GM12892 (cell line): Measurements from ENCODE around the gene RRAD.
"Not testable (repeated sequence)": the region's sequence is repeated elsewhere in the genome, so short reads cannot be mapped to it uniquely, and the experiment has no call there.

Source experiments
- DNase-seq: peaks from one replicate; pipeline ENCODE4 v3.0.0; 2011; ENCODE audit not compliant: insufficient read length
- FAIRE-seq: peaks from 2 replicates; lab custom pipeline; 2011; peaks lifted over from hg19 to GRCh38; lab: Jason Lieb, UNC
- POLR2A ChIP-seq: IDR thresholded peaks from 2 replicates; pipeline ENCODE4 v1.6.1; 2011; ENCODE audit warnings: low read depth, low read length, control low read depth
- POLR2AphosphoS5 ChIP-seq: IDR thresholded peaks from 2 replicates; pipeline ENCODE4 v1.6.1; 2011; ENCODE audit warnings: low read depth, low read length, control low read depth
- TAF1 ChIP-seq: IDR thresholded peaks from 2 replicates; pipeline ENCODE4 v1.6.1; 2011; ENCODE audit warnings: low read depth, mild to moderate bottlenecking, control low read depth, low read length, borderline replicate concordance

The RRAD gene

DNA sequence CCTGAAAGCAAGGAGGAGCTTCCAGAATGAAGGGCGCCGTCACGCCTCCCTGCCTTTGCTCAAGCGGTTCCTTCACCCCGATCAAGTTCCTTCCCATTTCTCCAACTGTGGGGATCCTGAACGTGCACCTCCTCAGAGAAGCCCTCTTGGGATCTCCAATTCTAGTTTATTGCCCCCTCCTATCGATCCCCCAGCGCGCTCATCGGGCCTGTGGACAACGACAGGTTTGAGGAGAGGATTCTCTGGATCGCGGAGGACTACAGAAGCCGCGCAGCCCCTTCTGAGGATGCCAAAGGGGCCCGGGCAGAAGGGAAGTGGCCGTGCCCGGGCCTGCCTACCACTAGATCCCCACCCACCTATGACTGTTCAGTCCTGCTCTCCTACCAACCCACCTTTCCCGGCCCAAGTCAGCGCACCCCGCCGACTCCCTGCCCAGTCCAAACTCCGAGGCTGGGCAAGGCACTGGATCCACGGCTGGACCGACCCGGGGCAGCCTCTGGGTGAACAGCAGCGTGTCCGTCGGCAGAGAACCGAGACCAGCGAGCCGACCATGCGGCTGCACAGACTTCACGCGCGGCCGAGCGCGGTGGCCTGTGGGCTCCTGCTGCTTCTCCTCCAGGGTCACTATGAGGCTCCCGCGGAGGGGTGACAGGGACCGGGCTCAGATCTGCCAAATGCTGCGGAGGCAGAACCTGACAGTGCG is 22.9 kb upstream of the RRAD start:
- TF ChIP-seq TAF1 (no peak), POLR2A (no peak), POLR2AphosphoS5 (no peak)
- FAIRE-seq: peak; percentile 24
- DNase-seq: peak; percentile 14

DNA sequence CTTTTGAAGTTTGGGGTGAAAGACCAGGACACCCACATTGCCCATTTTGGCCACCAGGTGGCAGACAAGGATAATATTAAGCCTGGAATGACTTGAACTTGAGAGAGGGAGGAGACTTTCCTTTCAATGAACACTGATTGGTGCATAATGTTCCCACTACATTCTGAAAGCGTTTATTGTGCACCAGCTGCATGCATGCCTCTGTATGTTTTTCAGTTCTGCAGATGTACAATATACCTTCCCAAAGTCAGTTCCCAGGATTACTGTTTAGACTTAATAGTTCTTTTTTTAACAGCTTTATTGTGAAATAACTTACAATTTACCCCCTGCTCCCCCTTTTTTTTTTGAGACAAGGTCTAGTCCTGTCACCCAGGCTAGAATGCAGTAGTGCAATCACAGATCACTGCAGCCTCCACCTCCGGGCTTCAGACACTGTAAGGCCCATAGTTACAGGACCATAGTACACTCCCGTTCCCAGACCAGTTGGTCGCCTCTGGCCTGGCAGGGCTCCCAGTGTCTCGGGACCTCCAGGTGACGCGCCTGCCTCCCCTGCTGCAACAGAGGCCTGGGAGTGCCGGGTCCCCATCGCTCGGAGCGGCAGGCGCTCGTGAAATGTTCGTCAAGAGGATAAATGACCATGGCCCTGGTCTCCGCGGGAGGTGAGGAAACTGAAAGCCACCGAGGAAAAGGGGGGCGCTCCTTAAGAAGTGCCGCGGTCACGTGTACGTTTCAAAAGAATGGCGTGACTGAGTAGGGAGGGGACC is 22.1 kb upstream of the RRAD start:
- TF ChIP-seq POLR2AphosphoS5 (no peak), TAF1 (no peak), POLR2A (no peak)
- peak; percentile 87 for FAIRE-seq
- DNase-seq: no peak

DNA sequence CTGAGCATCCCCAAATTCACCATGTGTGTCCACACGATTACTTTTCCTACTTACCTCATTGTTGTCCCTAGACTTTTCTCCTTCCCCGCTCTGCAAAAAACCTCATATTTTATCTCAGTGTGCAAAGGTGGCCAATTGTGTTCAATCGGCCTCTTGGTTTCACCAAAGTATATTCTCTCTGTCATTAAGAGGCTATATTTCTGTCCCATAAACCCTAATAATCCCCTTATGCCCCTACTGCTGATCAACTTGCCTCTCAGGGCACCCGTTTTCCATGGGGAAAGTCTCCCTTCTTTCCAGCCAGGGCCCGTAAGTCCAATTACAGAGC is 21.6 kb upstream of the RRAD start:
- DNase-seq: no peak
- no peak for FAIRE-seq
- TF ChIP-seq POLR2A (no peak), POLR2AphosphoS5 (no peak), TAF1 (no peak)

DNA sequence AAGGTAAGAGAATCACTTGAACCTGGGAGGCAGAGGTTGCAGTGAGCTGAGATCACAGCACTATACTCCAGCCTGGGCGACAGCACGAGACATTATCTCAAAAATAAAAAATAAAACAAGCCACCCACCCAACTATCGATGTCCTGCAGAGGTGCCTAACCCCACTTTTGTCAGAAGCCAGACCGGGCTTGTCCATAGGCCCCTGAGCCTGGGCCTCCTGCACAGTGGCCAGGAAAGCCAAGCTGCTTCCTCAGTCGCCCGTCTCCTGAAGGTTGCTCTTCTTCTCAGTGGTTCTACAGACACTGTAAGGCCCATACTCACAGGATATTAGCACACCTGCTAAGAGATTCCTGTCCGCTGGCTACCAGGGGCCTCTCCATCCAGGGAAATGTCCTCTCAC is 21.2 kb upstream of the RRAD start:
- FAIRE-seq (no peak), DNase-seq (peak; percentile 3)
- TF ChIP-seq POLR2A (no peak), POLR2AphosphoS5 (no peak), TAF1 (no peak)

DNA sequence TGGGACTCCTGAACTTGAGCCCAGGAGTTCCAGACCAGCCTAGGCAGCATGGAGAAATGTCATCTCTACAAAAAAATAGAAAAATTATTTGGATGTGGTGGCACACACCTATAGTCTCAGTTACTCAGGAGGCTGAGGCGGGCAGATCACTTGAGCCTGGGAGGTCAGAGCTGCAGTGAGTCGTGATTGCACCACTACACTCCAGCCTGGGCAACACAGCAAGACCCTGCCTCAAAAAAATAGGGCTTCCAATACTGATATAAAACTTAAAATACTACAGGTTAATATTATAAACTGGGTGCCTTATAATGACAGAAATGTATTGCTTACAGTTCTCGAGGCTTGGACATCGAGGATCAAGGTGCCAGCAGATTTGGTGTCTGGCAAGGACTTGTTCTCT is 20.6 kb upstream of the RRAD start:
- TF ChIP-seq POLR2AphosphoS5 (no peak), TAF1 (no peak), POLR2A (no peak)
- no peak for FAIRE-seq
- DNase-seq: no peak

DNA sequence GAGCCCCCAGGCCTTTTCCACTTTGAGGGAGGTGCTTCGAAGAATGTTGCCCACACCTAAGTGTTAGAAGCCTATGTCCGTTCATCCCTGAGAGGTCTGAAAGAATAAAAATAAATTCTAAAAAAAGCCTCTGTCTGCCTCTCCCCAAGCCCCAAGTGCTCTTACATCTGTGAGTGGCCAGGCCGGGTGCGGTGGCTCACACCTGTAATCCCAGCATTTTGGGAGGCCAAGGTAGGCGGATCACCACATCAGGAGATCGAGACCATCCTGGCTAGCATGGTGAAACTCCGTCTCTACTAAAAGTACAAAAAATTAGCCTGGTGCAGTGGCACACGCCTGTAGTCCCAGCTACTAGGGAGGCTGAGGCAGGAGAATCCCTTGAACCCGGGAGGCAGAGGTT is 19.6 kb upstream of the RRAD start:
- not testable (repeated sequence) for FAIRE-seq, DNase-seq

DNA sequence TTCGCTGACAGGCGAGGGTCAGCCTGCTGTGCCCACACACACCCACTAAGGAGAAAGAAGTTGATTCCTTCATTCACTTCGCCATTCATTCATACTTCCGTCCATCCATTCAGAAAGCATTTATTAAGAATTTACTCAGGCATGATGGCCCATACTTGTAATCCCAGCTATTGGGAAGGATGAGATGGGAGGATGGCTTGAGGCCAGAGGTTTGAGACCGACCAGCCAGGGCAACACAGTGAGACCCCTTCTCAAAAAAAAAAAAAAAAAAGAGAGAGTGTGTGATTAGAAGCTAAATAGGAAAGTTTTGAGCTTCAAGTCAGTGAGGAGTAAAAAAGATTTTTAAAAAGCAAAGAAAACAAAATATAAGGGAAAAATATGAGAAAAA is 18.7 kb upstream of the RRAD start:
- FAIRE-seq: no peak
- TF ChIP-seq POLR2A (no peak), TAF1 (no peak), POLR2AphosphoS5 (no peak)

DNA sequence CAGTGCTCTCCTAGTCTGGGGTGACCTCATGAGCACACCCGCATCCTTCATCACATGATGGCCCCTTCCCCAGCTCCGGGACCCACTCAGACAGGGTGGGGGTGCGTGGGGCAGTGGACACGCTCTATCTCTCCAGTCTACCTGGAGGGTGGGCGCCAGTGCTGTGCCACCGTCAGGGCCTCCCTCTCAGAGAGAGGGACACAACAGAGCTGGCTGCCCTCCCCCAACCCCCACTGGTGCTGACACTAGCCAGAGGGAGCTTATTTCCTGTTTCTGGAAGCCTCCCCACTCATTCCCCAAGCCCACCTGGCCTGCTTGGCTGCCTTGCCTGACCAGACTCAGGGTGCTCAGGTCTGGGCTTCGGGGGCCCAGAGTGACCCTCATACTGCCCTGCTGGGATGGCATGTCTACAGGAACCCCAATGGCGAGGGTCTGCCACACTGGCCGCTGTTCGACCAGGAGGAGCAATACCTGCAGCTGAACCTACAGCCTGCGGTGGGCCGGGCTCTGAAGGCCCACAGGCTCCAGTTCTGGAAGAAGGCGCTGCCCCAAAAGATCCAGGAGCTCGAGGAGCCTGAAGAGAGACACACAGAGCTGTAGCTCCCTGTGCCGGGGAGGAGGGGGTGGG is 18.2 kb upstream of the RRAD start:
- no peak for TF ChIP-seq TAF1
- no peak for TF ChIP-seq POLR2AphosphoS5
- TF ChIP-seq POLR2A: no peak
- FAIRE-seq (no peak), DNase-seq (no peak)

More for the DNA sequence above, 18.7 kb upstream of the RRAD start:
- no peak for DNase-seq

DNA sequence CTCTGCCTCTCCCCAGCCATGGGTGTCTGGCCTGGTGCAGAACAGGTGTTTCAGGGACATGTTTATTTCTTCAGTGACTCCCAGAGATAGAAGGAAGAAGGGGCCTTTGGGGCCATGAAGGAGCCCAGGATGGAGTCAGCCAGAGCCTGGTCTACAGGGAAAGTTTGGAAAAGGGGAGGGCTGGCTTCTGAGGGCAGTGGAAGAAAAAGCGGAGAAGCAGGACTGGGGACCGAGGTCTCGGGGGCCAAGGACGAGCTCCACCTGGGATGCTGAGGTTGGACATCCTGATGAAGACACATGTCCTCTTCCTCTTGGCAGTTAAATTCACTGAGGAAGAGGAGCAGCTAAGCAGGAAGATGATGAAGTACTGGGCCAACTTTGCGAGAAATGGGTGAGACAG is 17.6 kb upstream of the RRAD start:
- no peak for DNase-seq
- no peak for FAIRE-seq
- TF ChIP-seq POLR2A (no peak), TAF1 (no peak), POLR2AphosphoS5 (no peak)

DNA sequence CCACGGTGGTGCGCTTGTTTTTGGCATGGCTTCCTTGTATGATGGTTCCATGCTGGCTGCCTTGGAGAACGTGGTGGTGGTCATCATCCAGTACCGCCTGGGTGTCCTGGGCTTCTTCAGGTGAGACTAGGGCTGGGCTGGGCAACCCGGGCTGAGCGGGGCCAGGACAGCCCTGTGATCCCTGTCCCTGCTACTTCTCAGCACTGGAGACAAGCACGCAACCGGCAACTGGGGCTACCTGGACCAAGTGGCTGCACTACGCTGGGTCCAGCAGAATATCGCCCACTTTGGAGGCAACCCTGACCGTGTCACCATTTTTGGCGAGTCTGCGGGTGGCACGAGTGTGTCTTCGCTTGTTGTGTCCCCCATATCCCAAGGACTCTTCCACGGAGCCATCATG is 14.9 kb upstream of the RRAD start:
- DNase-seq (no peak), FAIRE-seq (no peak)
- TF ChIP-seq TAF1 (no peak), POLR2A (no peak)

DNA sequence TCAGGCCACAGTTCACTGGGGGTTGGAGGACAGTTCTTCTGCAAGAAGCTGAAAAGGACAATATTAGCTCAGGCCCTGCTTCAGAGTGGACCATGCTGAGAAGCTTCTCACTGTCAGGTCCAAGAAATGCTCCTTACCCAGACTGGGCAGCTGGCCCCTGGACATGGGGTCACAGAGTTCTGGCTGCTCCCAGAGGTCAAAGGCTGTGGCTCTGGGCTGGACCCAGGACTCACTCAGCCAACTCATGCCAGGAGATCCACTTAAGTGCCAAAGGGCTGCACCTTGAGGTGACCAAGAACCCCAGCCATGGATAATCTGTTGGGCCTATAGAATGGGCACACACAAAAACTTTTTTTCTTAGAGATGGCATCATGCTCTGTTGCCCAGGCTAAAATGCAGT is 14.0 kb upstream of the RRAD start:
- DNase-seq (no peak), FAIRE-seq (no peak)
- TF ChIP-seq TAF1 (no peak), POLR2AphosphoS5 (no peak), POLR2A (no peak)
